GM21360 (cell line): ENCODE results near the gene HSPB6.
"Not testable (repeated sequence)": the region's sequence is repeated elsewhere in the genome, so short reads cannot be mapped to it uniquely, and the experiment has no call there.

Source experiments
- ATAC-seq: cut with Tn5 transposase; IDR thresholded peaks from one replicate; pipeline ENCODE4 v1.9.1; 2021; ENCODE audit warnings: mild to moderate bottlenecking, moderate library complexity; ENCODE audit not compliant: unreplicated experiment

The HSPB6 gene

GRCh38 chr19:35786299-35787160 lies 29.7 kb upstream of the HSPB6 start:
- no peak for ATAC-seq

- no peak for ATAC-seq
Measured at GRCh38 chr19:35785339-35785627, 28.5 kb upstream of the HSPB6 start.

- no peak for ATAC-seq
Measured at GRCh38 chr19:35784503-35785338, 27.9 kb upstream of the HSPB6 start.

GRCh38 chr19:35783469-35784434 lies 26.9 kb upstream of the HSPB6 start:
- no peak for ATAC-seq

GRCh38 chr19:35782589-35782988 lies 25.8 kb upstream of the HSPB6 start:
- ATAC-seq, result no peak

- no peak for ATAC-seq
Measured at GRCh38 chr19:35781650-35782049, 24.8 kb upstream of the HSPB6 start.

GRCh38 chr19:35780717-35781116 lies 23.9 kb upstream of the HSPB6 start:
- no peak for ATAC-seq

GRCh38 chr19:35780058-35780457 lies 23.2 kb upstream of the HSPB6 start:
- no peak for ATAC-seq

- no peak for ATAC-seq
Measured at GRCh38 chr19:35779033-35779432, 22.2 kb upstream of the HSPB6 start.

GRCh38 chr19:35777961-35778360 lies 21.1 kb upstream of the HSPB6 start:
- no peak for ATAC-seq

- no peak for ATAC-seq
Measured at GRCh38 chr19:35777086-35777841, 20.4 kb upstream of the HSPB6 start.

GRCh38 chr19:35776102-35776788 lies 19.4 kb upstream of the HSPB6 start:
- ATAC-seq, result no peak

- peak; percentile 86 for ATAC-seq
Measured at GRCh38 chr19:35775298-35776101, 18.7 kb upstream of the HSPB6 start, which contains the start of gene ARHGAP33. Gene ARHGAP33, plus strand, starts transcription at chr19:35775564. Its CDS starts 95 bp downstream, at chr19:35775659.

- ATAC-seq, result no peak
Measured at GRCh38 chr19:35775046-35775297, 18.1 kb upstream of the HSPB6 start.

GRCh38 chr19:35774274-35775045 lies 17.6 kb upstream of the HSPB6 start:
- ATAC-seq, result no peak

GRCh38 chr19:35773020-35773806 lies 16.4 kb upstream of the HSPB6 start:
- no peak for ATAC-seq

GRCh38 chr19:35772362-35772761 lies 15.5 kb upstream of the HSPB6 start:
- not testable (repeated sequence) for ATAC-seq

- ATAC-seq, result no peak
Measured at GRCh38 chr19:35768082-35768421, 11.2 kb upstream of the HSPB6 start.
